ENCODE measurements around the gene CCDC188.

GRCh38 chr22:20105456-20106204 lies 45.2 kb downstream of the CCDC188 start:
- TF ChIP-seq, protein P1, sequence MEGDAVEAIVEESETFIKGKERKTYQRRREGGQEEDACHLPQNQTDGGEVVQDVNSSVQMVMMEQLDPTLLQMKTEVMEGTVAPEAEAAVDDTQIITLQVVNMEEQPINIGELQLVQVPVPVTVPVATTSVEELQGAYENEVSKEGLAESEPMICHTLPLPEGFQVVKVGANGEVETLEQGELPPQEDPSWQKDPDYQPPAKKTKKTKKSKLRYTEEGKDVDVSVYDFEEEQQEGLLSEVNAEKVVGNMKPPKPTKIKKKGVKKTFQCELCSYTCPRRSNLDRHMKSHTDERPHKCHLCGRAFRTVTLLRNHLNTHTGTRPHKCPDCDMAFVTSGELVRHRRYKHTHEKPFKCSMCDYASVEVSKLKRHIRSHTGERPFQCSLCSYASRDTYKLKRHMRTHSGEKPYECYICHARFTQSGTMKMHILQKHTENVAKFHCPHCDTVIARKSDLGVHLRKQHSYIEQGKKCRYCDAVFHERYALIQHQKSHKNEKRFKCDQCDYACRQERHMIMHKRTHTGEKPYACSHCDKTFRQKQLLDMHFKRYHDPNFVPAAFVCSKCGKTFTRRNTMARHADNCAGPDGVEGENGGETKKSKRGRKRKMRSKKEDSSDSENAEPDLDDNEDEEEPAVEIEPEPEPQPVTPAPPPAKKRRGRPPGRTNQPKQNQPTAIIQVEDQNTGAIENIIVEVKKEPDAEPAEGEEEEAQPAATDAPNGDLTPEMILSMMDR (IDR thresholded peaks at IDR 0.05) = no peak
- TF ChIP-seq, protein P2, sequence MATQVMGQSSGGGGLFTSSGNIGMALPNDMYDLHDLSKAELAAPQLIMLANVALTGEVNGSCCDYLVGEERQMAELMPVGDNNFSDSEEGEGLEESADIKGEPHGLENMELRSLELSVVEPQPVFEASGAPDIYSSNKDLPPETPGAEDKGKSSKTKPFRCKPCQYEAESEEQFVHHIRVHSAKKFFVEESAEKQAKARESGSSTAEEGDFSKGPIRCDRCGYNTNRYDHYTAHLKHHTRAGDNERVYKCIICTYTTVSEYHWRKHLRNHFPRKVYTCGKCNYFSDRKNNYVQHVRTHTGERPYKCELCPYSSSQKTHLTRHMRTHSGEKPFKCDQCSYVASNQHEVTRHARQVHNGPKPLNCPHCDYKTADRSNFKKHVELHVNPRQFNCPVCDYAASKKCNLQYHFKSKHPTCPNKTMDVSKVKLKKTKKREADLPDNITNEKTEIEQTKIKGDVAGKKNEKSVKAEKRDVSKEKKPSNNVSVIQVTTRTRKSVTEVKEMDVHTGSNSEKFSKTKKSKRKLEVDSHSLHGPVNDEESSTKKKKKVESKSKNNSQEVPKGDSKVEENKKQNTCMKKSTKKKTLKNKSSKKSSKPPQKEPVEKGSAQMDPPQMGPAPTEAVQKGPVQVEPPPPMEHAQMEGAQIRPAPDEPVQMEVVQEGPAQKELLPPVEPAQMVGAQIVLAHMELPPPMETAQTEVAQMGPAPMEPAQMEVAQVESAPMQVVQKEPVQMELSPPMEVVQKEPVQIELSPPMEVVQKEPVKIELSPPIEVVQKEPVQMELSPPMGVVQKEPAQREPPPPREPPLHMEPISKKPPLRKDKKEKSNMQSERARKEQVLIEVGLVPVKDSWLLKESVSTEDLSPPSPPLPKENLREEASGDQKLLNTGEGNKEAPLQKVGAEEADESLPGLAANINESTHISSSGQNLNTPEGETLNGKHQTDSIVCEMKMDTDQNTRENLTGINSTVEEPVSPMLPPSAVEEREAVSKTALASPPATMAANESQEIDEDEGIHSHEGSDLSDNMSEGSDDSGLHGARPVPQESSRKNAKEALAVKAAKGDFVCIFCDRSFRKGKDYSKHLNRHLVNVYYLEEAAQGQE (IDR thresholded peaks at IDR 0.05; ENCODE audit: insufficient read depth in 1 of 2, low read depth in 2 of 2, low read length in 1 of 2) = no peak
- no peak for TF ChIP-seq POLR2AphosphoS5 (IDR thresholded peaks at IDR 0.05; ENCODE audit: low read depth, low read length)
